NCI-H1930 (cell line): ENCODE results near the gene ALS2CL.
"Not testable (repeated sequence)": the region's sequence is repeated elsewhere in the genome, so short reads cannot be mapped to it uniquely, and the experiment has no call there.

Experiments used
- DNase-seq, 2 experiments: peaks; one replicate each; lab custom pipeline; 2025; lab: John Stamatoyannopoulos, UW

The ALS2CL gene

GRCh38 chr3:46693038-46693891 lies at the start of gene ALS2CL:
Gene ALS2CL (minus strand): TSS chr3:46693679. CDS start chr3:46689440, 4,239 bp downstream.
- peak; percentile 16 to 33 for DNase-seq

GRCh38 chr3:46742992-46743585 lies 49.6 kb upstream of the ALS2CL start:
- DNase-seq, result no peak

- not testable (repeated sequence) for DNase-seq
These were observed 46.1 kb upstream of the ALS2CL start for GRCh38 chr3:46739565-46739964.

GRCh38 chr3:46737329-46737731 lies 43.9 kb upstream of the ALS2CL start:
- DNase-seq, result no peak

GRCh38 chr3:46736006-46736872 lies 42.8 kb upstream of the ALS2CL start:
- DNase-seq, result no peak

- DNase-seq, result no peak
These were observed 41.3 kb upstream of the ALS2CL start for GRCh38 chr3:46734773-46735172.

- DNase-seq, result no peak
These were observed 39.7 kb upstream of the ALS2CL start for GRCh38 chr3:46733026-46733800.

GRCh38 chr3:46731795-46732194 lies 38.3 kb upstream of the ALS2CL start:
- DNase-seq, result no peak

GRCh38 chr3:46730819-46731218 lies 37.3 kb upstream of the ALS2CL start:
- DNase-seq, result no peak

- no peak for DNase-seq
These were observed 35.6 kb upstream of the ALS2CL start for GRCh38 chr3:46729038-46729437.

- no peak for DNase-seq
These were observed 32.3 kb upstream of the ALS2CL start for GRCh38 chr3:46725621-46726314.

- DNase-seq, result no peak
These were observed 30.9 kb upstream of the ALS2CL start for GRCh38 chr3:46724424-46724823.

- no peak for DNase-seq
These were observed 29.0 kb upstream of the ALS2CL start for GRCh38 chr3:46722443-46722842.

GRCh38 chr3:46721009-46721408 lies 27.5 kb upstream of the ALS2CL start:
- no peak for DNase-seq

GRCh38 chr3:46719735-46720271 lies 26.3 kb upstream of the ALS2CL start:
- no peak for DNase-seq

- no peak for DNase-seq
These were observed 25.6 kb upstream of the ALS2CL start for GRCh38 chr3:46719044-46719565.

GRCh38 chr3:46717447-46718231 lies 24.2 kb upstream of the ALS2CL start, which contains the start of gene PRSS50:
Gene PRSS50 (minus strand): TSS chr3:46717869. CDS start chr3:46717824, 45 bp downstream.
- peak; percentile 36 to 63 for DNase-seq

- DNase-seq, result no peak
These were observed 23.3 kb upstream of the ALS2CL start for GRCh38 chr3:46716461-46717441.
